ENCODE data around the gene ZBTB47.

Gene ZBTB47

GRCh38 chr3:42665050-42665878 is 11.8 kb downstream of the ZBTB47 start:
- DNase-seq (ENCODE audit: low read depth in 3 of 3): no peak

GRCh38 chr3:42666022-42666421 is 12.5 kb downstream of the ZBTB47 start:
- DNase-seq (ENCODE audit: low read depth in 3 of 3): no peak

GRCh38 chr3:42666577-42666998 is 13.1 kb downstream of the ZBTB47 start:
- no peak for DNase-seq (ENCODE audit: low read depth in 3 of 3)

DNA sequence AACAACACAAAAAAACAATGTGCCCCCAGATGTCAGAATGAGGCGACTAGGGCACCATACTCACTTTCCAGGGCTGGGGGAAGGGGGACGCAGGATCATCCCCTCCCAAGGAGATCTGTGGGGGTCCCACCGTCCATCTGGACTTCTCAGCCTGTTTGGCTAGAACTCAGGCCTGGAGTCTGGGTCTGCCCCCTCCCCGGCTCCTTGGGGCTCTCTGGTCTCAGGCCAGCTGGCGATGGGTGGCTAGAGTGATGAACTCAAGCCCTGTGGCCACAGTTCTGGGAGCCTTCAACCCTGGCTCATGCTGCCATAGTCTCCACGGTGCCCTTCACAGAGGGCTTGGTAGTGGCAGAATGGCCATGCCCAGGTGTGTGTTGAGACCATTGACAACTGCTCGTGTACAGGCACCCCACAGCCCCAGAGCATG is 13.6 kb downstream of the ZBTB47 start:
- no peak for DNase-seq (ENCODE audit: low read depth in 3 of 3)

- no peak for DNase-seq (ENCODE audit: low read depth in 3 of 3)
These were observed 14.3 kb downstream of the ZBTB47 start for GRCh38 chr3:42667523-42668412.

GRCh38 chr3:42668413-42668760 is 14.9 kb downstream of the ZBTB47 start:
- no peak for DNase-seq (ENCODE audit: low read depth in 3 of 3)

DNA sequence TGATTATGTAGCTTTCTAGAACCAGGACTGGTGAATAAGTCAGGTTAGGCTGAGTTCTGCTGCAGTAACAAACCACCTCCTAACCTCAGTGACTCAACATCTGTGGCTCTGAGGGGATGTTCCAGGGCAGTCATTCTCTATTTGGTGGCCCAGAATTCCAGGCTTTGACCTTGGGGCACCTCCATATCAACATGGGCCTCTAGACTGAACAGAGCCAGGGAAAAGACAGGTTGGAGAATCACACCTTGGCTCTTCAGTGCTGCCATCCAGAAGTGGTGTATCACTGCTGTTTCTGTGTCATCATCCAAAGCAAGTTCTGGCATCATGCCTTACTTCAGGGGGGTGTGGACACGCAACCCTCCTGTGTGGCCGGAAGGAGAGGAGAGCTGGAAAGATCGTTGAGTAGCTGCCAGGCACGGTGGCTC is 15.3 kb downstream of the ZBTB47 start:
- no peak for DNase-seq (ENCODE audit: low read depth in 3 of 3)

- DNase-seq (ENCODE audit: low read depth in 3 of 3): no peak
These were observed 16.6 kb downstream of the ZBTB47 start for GRCh38 chr3:42670051-42670576.

GRCh38 chr3:42670670-42671069 is 17.2 kb downstream of the ZBTB47 start:
- no peak for DNase-seq (ENCODE audit: low read depth in 3 of 3)

DNA sequence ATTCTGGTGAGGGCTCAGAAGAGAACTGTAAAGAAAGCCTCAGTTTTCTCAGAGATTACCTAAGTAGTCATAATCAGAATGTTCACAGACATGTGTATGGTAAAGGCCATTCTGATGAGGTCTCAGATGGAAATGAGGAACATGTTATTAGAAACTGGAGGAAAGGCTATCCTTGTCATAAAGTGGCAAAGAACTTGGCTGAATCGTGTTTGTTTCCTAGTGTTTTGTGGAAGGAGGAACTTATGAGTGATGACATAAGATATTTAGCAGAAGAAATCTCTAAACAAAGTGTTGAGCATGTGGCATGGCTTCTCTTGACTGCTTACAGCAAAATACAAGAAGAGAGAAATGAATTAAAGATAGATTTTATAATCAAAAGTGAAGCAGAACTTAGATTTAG is 19.0 kb downstream of the ZBTB47 start:
- DNase-seq (ENCODE audit: low read depth in 3 of 3): no peak

DNA sequence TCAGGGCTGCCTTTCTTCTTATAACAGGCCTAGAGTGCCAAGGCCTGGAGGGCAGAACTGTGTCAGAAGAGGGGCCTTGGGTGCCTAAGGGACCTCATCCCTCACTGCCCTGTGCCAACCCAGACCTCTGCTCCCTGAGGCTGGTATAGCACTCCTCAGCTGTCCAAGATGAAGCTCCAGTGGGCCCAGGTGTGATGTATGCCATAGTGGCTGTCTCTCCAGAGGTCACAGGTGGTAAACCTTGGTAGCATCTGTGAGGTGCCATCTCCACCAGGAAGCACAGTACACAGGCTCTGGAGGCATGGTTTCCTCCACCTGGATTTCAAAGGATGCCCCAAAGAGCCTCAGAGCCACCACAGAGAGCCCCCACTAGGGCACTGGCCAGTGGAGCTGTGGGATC is 19.6 kb downstream of the ZBTB47 start:
- DNase-seq (ENCODE audit: low read depth in 3 of 3): no peak

DNA sequence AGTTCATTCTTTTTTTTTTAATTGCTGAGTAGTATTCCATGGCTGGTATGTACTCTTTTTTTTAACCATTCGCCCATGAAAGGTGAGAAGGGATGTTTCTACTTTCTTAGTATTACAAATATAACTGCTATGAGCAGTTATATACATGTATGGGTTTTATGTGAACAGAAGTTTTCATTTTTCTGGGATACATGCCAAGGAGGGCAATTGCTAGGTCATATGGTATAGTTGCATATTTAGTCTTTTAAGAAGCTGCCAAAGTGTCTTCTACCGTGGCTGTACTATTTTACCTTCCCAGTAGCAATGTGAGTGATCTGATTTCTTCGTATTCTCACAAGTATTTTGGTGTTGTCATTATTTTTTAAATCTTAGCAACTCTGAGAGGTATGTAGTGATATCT is 20.6 kb downstream of the ZBTB47 start:
- DNase-seq (ENCODE audit: low read depth in 3 of 3): no peak

DNA sequence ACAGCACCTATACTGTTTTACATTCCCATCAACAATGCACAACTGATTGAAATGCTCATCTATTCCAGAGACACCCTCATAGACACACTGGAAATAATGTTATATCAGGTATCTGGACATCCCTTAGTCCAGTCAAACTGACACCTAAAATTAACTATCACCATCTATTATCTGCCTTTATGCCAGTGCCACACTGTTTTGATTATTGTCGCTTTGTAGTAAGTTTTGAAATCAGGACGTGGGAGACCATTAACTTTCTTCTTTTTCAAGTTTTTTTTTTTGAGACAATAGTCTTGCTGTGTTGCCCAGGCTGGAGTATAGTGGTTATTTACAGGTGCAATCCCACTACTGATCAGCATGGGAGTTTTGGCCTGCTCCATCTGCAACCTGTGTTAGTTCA is 22.4 kb downstream of the ZBTB47 start:
- DNase-seq (ENCODE audit: low read depth in 3 of 3): no peak

DNA sequence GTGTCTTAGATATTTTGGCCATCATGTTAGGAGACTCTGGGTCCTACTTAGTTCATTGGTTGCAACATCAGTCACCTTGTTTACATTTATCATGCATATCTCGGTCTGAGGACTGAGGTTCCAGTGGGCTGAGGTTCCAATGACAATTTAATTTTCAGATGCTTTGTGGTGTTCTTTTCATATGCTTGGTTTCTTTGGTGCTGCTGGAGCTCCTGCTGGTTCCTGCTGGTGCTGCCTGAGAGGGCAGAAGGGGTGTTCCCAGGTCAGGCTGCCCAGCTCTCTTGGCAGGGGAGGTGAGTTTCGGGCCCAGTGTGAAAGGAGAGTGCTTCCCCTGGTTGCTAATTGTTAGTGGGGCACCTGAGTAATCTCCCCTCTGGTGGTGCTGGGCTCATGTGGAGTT is 24.9 kb downstream of the ZBTB47 start:
- no peak for DNase-seq (ENCODE audit: low read depth in 3 of 3)

DNA sequence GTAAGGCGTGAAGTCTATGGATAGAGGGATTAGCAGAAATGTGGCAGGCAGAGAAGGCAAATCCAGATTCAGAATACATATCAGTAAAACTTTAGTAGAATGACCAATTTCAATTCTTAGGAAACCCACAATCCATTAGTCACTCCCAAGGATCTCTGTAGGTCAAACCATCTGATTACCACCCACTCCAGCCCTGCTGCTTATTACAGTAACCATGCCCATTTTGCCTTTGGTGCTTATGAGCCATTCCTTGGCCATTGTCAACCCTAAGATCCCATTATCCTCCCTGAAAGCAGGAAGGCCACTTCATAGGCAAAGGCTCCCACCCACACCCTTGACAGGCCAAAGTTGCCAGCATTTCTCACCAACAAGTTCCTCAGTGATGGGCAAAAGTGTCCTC is 26.8 kb downstream of the ZBTB47 start:
- DNase-seq (ENCODE audit: low read depth in 3 of 3): no peak

DNA sequence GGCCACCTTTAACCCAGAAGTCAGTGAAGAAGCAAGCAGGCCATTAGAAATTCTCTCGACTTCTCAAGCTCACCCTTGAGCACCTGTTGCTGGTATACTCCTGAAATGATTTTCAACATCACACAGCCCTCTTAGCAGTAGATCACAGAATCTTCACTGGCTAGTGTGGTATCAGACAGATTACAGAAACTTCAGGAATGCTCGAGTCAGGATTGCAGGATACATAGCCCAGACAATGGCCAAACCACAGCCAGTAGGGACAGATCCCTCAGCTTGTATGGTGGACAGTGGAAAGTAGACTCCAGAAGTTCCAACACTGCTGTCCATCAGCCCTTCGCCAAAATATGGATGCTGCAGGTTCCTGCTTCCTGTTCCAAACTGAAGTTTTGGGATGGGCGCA is 27.3 kb downstream of the ZBTB47 start:
- no peak for DNase-seq (ENCODE audit: low read depth in 3 of 3)

GRCh38 chr3:42681361-42682038 is 28.0 kb downstream of the ZBTB47 start:
- DNase-seq (ENCODE audit: low read depth in 3 of 3): no peak

DNA sequence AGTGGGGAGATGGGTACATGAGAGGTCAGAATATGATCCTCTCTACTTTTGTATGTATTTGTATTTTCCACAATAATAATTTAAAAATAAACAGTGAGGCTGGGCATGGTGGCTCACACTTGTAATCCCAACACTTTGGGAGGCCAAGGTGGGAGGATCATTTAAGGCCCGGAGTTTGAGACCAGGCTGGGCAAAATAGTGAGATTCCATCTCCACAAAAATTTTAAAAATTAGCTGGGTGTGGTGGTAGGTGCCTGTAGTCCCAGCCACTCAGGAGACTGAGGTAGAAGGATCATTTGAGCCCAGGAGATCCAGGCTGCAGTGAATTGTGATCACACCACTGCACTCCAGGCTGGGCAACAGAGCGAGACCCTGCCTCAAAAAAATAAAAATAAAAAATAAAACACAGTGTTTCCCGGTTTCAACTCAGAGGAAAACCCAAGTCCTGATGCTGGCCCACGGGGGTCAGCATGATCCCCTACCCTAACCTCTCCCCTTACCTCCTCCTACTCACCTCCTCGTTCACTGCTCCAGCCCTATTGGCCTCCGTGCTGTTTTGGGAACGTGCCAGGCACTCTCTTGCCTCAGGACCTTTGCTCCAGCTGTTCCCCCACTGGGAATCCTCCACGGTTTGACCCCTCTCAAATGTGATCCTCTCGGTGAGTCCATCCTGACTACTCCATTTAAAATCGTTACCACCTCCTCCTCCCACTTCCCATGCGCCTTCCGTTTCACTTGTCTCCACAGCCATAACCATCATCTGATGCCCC is 29.0 kb downstream of the ZBTB47 start:
- DNase-seq (ENCODE audit: low read depth in 3 of 3): no peak

DNA sequence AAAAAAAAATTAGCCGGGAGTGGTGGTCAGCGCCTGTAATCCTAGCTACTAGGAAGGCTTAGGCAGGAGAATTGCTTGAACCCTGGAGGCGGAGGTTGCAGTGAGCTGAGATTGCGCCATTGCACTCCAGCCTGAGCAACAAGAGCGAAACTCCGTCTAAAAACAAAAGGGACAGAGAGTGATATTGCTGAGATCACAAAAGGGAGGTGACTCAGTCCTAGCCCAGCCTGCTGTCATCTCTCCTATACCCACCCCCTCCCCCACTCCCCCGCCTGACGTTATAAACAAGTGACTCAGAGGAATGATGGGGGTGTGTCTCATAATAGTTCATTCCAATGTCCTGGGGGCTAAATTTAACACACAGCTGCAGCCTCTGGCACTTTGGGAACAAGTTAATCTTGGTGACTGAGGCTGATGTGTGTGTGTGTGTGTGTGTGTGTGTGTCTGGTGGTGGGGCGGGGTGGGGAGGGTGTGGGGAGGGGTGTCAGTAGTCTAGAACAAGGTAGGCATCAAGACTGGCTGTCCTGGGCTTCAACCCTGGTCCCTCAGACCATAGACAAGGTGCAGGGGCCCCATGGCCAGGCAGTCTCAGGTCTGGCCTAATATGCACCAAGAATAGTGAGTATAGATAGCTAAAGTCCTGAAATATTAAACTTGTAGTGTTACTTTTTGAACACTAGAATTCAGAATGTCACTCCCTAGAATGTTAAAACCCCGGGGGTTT is 30.5 kb downstream of the ZBTB47 start:
- no peak for DNase-seq (ENCODE audit: low read depth in 3 of 3)

- DNase-seq (ENCODE audit: low read depth in 3 of 3): no peak
These were observed 31.3 kb downstream of the ZBTB47 start for GRCh38 chr3:42684632-42685362.
